ENCODE results near the gene SPOCK1. TPM values are rescaled to one million over a fixed set of nuclear protein-coding genes. Genes with fewer than 3 reads are reported as not detected.

SPOCK1 gene
- total and polyA plus RNA-seq, 5 experiments from 2014 or later = not detected

- peaks cover 9 to 64% (median 11%) of the 10 kb centered on the region in 5 donors for H3K27me3 Mint-ChIP-seq
- no peak for DNase-seq
- no peak for ATAC-seq
- POLR2A ChIA-PET = no interaction called here
- H3K27ac Mint-ChIP-seq = no peak overlapping the region
- no peaks in the 10 kb centered on the region for H3K4me1 Mint-ChIP-seq
- H3K9me3 Mint-ChIP-seq = peaks cover 0 to 6% (median 0%) of the 10 kb centered on the region in 9 donors
- H3K4me3 Mint-ChIP-seq = no peak overlapping the region
- no peaks in the 10 kb centered on the region for H3K36me3 Mint-ChIP-seq
Observed at GRCh38 chr5:137315534-137316345, 183.4 kb downstream of the SPOCK1 start.

- POLR2A ChIA-PET = no interaction called here
- DNase-seq = no peak
- Mint-ChIP-seq H3K27ac (no peak overlapping the region), H3K4me1 (no peaks in the 10 kb centered on the region), H3K9me3 (peaks cover 0 to under 1% (median 0%) of the 10 kb centered on the region in 9 donors), H3K27me3 (peaks cover 5 to 58% (median 12%) of the 10 kb centered on the region in 5 donors), H3K4me3 (no peak overlapping the region), H3K36me3 (no peaks in the 10 kb centered on the region)
- ATAC-seq = no peak
Observed at GRCh38 chr5:137315109-137315508, 184.0 kb downstream of the SPOCK1 start.

GRCh38 chr5:137313526-137314175 is 185.5 kb downstream of the SPOCK1 start:
- no peaks in the 10 kb centered on the region for H3K9me3 Mint-ChIP-seq
- POLR2A ChIA-PET = no interaction called here
- H3K36me3 Mint-ChIP-seq = no peaks in the 10 kb centered on the region
- no peak overlapping the region for H3K4me3 Mint-ChIP-seq
- no peak for ATAC-seq
- no peak for DNase-seq
- H3K27ac Mint-ChIP-seq = no peak overlapping the region
- no peaks in the 10 kb centered on the region for H3K4me1 Mint-ChIP-seq
- H3K27me3 Mint-ChIP-seq = peaks cover 5 to 47% (median 9%) of the 10 kb centered on the region in 5 donors

- H3K4me3 Mint-ChIP-seq = no peak overlapping the region
- H3K27ac Mint-ChIP-seq = no peak overlapping the region
- POLR2A ChIA-PET = no interaction called here
- ATAC-seq = no peak
- H3K9me3 Mint-ChIP-seq = no peaks in the 10 kb centered on the region
- DNase-seq = no peak
- peaks cover 0 to 30% (median 6%) of the 10 kb centered on the region in 5 donors for H3K27me3 Mint-ChIP-seq
- no peaks in the 10 kb centered on the region for H3K36me3 Mint-ChIP-seq
- no peaks in the 10 kb centered on the region for H3K4me1 Mint-ChIP-seq
Observed at GRCh38 chr5:137312011-137312410, 187.1 kb downstream of the SPOCK1 start.

GRCh38 chr5:137310051-137310730 is 188.9 kb downstream of the SPOCK1 start:
- Mint-ChIP-seq H3K36me3 (no peaks in the 10 kb centered on the region), H3K4me3 (no peak overlapping the region), H3K9me3 (peaks cover 0 to 3% (median 0%) of the 10 kb centered on the region in 9 donors), H3K27me3 (peaks cover 0 to 25% (median 12%) of the 10 kb centered on the region in 5 donors), H3K4me1 (no peaks in the 10 kb centered on the region), H3K27ac (no peak overlapping the region)
- no peak for ATAC-seq
- POLR2A ChIA-PET = no interaction called here
- no peak for DNase-seq

GRCh38 chr5:137309290-137309689 is 189.8 kb downstream of the SPOCK1 start:
- POLR2A ChIA-PET = no interaction called here
- no peak for DNase-seq
- Mint-ChIP-seq H3K4me3 (no peak overlapping the region), H3K36me3 (no peaks in the 10 kb centered on the region), H3K9me3 (peaks cover 0 to 3% (median 0%) of the 10 kb centered on the region in 9 donors), H3K4me1 (no peaks in the 10 kb centered on the region), H3K27me3 (peaks cover 0 to 16% (median 12%) of the 10 kb centered on the region in 5 donors), H3K27ac (no peak overlapping the region)
- no peak for ATAC-seq

- POLR2A ChIA-PET = no interaction called here
- peaks cover 0 to 3% (median 0%) of the 10 kb centered on the region in 9 donors for H3K9me3 Mint-ChIP-seq
Observed at GRCh38 chr5:137308311-137308710, 190.8 kb downstream of the SPOCK1 start.

GRCh38 chr5:137306903-137307302 is 192.2 kb downstream of the SPOCK1 start:
- no peak overlapping the region for H3K4me3 Mint-ChIP-seq
- ATAC-seq (no peak), DNase-seq (no peak)
- no peaks in the 10 kb centered on the region for H3K36me3 Mint-ChIP-seq
- peaks cover 0 to 3% (median 0%) of the 10 kb centered on the region in 9 donors for H3K9me3 Mint-ChIP-seq
- peaks cover 0 to 15% (median 8%) of the 10 kb centered on the region in 5 donors for H3K27me3 Mint-ChIP-seq
- POLR2A ChIA-PET = no interaction called here
- H3K27ac Mint-ChIP-seq = no peak overlapping the region
- no peaks in the 10 kb centered on the region for H3K4me1 Mint-ChIP-seq

More at GRCh38 chr5:137308311-137308710, 190.8 kb downstream of the SPOCK1 start:
- no peaks in the 10 kb centered on the region for H3K4me1 Mint-ChIP-seq
- H3K4me3 Mint-ChIP-seq = no peak overlapping the region
- DNase-seq (no peak), ATAC-seq (no peak)
- peaks cover 4 to 13% (median 9%) of the 10 kb centered on the region in 5 donors for H3K27me3 Mint-ChIP-seq
- H3K36me3 Mint-ChIP-seq = no peaks in the 10 kb centered on the region
- no peak overlapping the region for H3K27ac Mint-ChIP-seq

- Mint-ChIP-seq H3K9me3 (peaks cover 0 to 3% (median 0%) of the 10 kb centered on the region in 9 donors), H3K4me1 (no peaks in the 10 kb centered on the region), H3K27ac (no peak overlapping the region), H3K27me3 (peaks cover 0 to 15% (median 11%) of the 10 kb centered on the region in 5 donors), H3K36me3 (no peaks in the 10 kb centered on the region), H3K4me3 (no peak overlapping the region)
- no peak for ATAC-seq
- DNase-seq = no peak
- POLR2A ChIA-PET = no interaction called here
Observed at GRCh38 chr5:137305971-137306602, 193.0 kb downstream of the SPOCK1 start.

- Mint-ChIP-seq H3K9me3 (peaks cover 0 to 3% (median 0%) of the 10 kb centered on the region in 9 donors), H3K4me3 (no peak overlapping the region), H3K27me3 (peaks cover 6 to 19% (median 15%) of the 10 kb centered on the region in 5 donors), H3K4me1 (no peaks in the 10 kb centered on the region), H3K36me3 (no peaks in the 10 kb centered on the region), H3K27ac (no peak overlapping the region)
- POLR2A ChIA-PET = interaction anchor here (0.5 kb wide), 1 partner anchor 281 kb away, joined by 3 read pairs; no protein-coding TSS in a partner anchor
- ATAC-seq (no peak), DNase-seq (no peak)
Observed at GRCh38 chr5:137304226-137304874, 194.8 kb downstream of the SPOCK1 start.

- Mint-ChIP-seq H3K4me1 (no peaks in the 10 kb centered on the region), H3K27me3 (peaks cover 6 to 18% (median 14%) of the 10 kb centered on the region in 5 donors), H3K36me3 (no peaks in the 10 kb centered on the region), H3K27ac (no peak overlapping the region), H3K4me3 (no peak overlapping the region), H3K9me3 (peaks cover 0 to 3% (median 0%) of the 10 kb centered on the region in 9 donors)
- POLR2A ChIA-PET = no interaction called here
- ATAC-seq (no peak), DNase-seq (no peak)
Observed at GRCh38 chr5:137303509-137303908, 195.6 kb downstream of the SPOCK1 start.
